SJCRH30 (cell line): ENCODE results near the gene ADGRF5. TPM values are rescaled to one million over a fixed set of nuclear protein-coding genes. Genes with fewer than 3 reads are reported as not detected.

Source experiments
- DNase-seq, 2 experiments: peaks; one replicate each; pipeline ENCODE4 v3.0.0-alpha.2; 2015 to 2020
- H3K27ac ChIP-seq: fragments of 250-450 bp; sonication (Bioruptor Pico); 2 replicates; pipeline ENCODE4 v1.5.1; 2020; ENCODE audit warnings: mild to moderate bottlenecking, moderate library complexity
- H3K27me3 ChIP-seq: fragments of 250-450 bp; sonication (Bioruptor Pico); 2 replicates; pipeline ENCODE4 v1.5.1; 2020; ENCODE audit warnings: mild to moderate bottlenecking, moderate library complexity
- H3K36me3 ChIP-seq: fragments of 250-450 bp; sonication (Bioruptor Pico); 2 replicates; pipeline ENCODE4 v1.5.1; 2020; ENCODE audit warnings: mild to moderate bottlenecking, moderate library complexity
- H3K4me1 ChIP-seq: fragments of 250-450 bp; sonication (Bioruptor Pico); 2 replicates; pipeline ENCODE4 v1.5.1; 2020; ENCODE audit warnings: mild to moderate bottlenecking, moderate library complexity
- H3K4me3 ChIP-seq: fragments of 250-450 bp; sonication (Bioruptor Pico); 2 replicates; pipeline ENCODE4 v1.5.1; 2020; ENCODE audit warnings: mild to moderate bottlenecking, moderate library complexity
- H3K9me3 ChIP-seq: fragments of 250-450 bp; sonication (Bioruptor Pico); replicated peaks from 2 replicates; pipeline ENCODE4 v1.5.1; 2020; ENCODE audit warnings: mild to moderate bottlenecking, moderate library complexity
- total RNA-seq: library from RNA; depleted of rRNA; stranded (reverse); fragments of >200 nt; shearing (Covaris generic); gene quantifications from 2 replicates; pipeline ENCODE4 v1.2.3, GENCODE V29; 2014

The ADGRF5 gene
- total RNA-seq, 1 experiment from 2014 or later = 0.30 TPM

GRCh38 chr6:46948699-46949098 lies 27.0 kb upstream of the ADGRF5 start:
- Histone ChIP-seq H3K4me1 (no peaks in the 10 kb centered on the region; the same call in 1 of the 2 replicates), H3K36me3 (no peaks in the 10 kb centered on the region), H3K9me3 (no peaks in the 10 kb centered on the region), H3K4me3 (no peak overlapping the region), H3K27me3 (no peaks in the 10 kb centered on the region), H3K27ac (no peak overlapping the region)
- DNase-seq = peak; percentile 10 to 11

GRCh38 chr6:46947497-46947896 lies 25.8 kb upstream of the ADGRF5 start:
- no peaks in the 10 kb centered on the region for H3K4me1 ChIP-seq
- no peak overlapping the region for H3K27ac ChIP-seq
- no peaks in the 10 kb centered on the region for H3K9me3 ChIP-seq
- H3K4me3 ChIP-seq = no peak overlapping the region
- no peak for DNase-seq
- no peaks in the 10 kb centered on the region for H3K27me3 ChIP-seq
- H3K36me3 ChIP-seq = no peaks in the 10 kb centered on the region

GRCh38 chr6:46940433-46941226 lies 18.9 kb upstream of the ADGRF5 start:
- peak in 1 of 2 experiments; percentile 22 for DNase-seq
- H3K27ac ChIP-seq = no peak overlapping the region
- no peaks in the 10 kb centered on the region for H3K9me3 ChIP-seq
- no peaks in the 10 kb centered on the region for H3K36me3 ChIP-seq
- no peaks in the 10 kb centered on the region for H3K27me3 ChIP-seq
- H3K4me3 ChIP-seq = no peak overlapping the region
- H3K4me1 ChIP-seq = peaks cover 9% of the 10 kb centered on the region

GRCh38 chr6:46937642-46938041 lies 15.9 kb upstream of the ADGRF5 start:
- Histone ChIP-seq H3K27me3 (no peaks in the 10 kb centered on the region), H3K9me3 (0 out of 2 replicates have a peak, but pooled peaks cover 3% of the 10 kb centered on the region), H3K4me1 (peaks cover 36% of the 10 kb centered on the region), H3K36me3 (no peaks in the 10 kb centered on the region), H3K27ac (no peak overlapping the region), H3K4me3 (no peak overlapping the region)
- no peak for DNase-seq

GRCh38 chr6:46935687-46936086 lies 13.9 kb upstream of the ADGRF5 start:
- Histone ChIP-seq H3K27ac (peak overlapping the region; percentile 87), H3K4me1 (peaks cover 47% of the 10 kb centered on the region), H3K4me3 (no peak overlapping the region), H3K27me3 (no peaks in the 10 kb centered on the region), H3K9me3 (0 out of 2 replicates have a peak, but pooled peaks cover 3% of the 10 kb centered on the region), H3K36me3 (no peaks in the 10 kb centered on the region)
- peak; percentile 77 to 81 for DNase-seq

GRCh38 chr6:46933751-46934150 lies 12.0 kb upstream of the ADGRF5 start:
- 0 out of 2 replicates have a peak, but pooled peaks cover 3% of the 10 kb centered on the region for H3K9me3 ChIP-seq
- H3K4me3 ChIP-seq = no peak overlapping the region
- no peak for DNase-seq
- no peaks in the 10 kb centered on the region for H3K27me3 ChIP-seq
- H3K27ac ChIP-seq = peak overlapping the region; percentile 70
- peaks cover 47% of the 10 kb centered on the region for H3K4me1 ChIP-seq
- H3K36me3 ChIP-seq = no peaks in the 10 kb centered on the region

- peak; percentile 17 to 37 for DNase-seq
- Histone ChIP-seq H3K9me3 (0 out of 2 replicates have a peak, but pooled peaks cover 3% of the 10 kb centered on the region), H3K27me3 (no peaks in the 10 kb centered on the region), H3K4me3 (peak overlapping the region; percentile 18), H3K27ac (peak overlapping the region; percentile 70), H3K4me1 (peaks cover 47% of the 10 kb centered on the region), H3K36me3 (no peaks in the 10 kb centered on the region)
These were observed 11.0 kb upstream of the ADGRF5 start for GRCh38 chr6:46932526-46933319.

GRCh38 chr6:46931416-46931815 lies 9.7 kb upstream of the ADGRF5 start:
- Histone ChIP-seq H3K4me1 (peaks cover 45% of the 10 kb centered on the region), H3K9me3 (0 out of 2 replicates have a peak, but pooled peaks cover 3% of the 10 kb centered on the region), H3K27ac (no peak overlapping the region), H3K27me3 (no peaks in the 10 kb centered on the region), H3K36me3 (no peaks in the 10 kb centered on the region), H3K4me3 (no peak overlapping the region)
- DNase-seq = no peak

GRCh38 chr6:46930331-46930730 lies 8.6 kb upstream of the ADGRF5 start:
- Histone ChIP-seq H3K4me3 (no peak overlapping the region), H3K27me3 (no peaks in the 10 kb centered on the region), H3K4me1 (peaks cover 41% of the 10 kb centered on the region), H3K9me3 (0 out of 2 replicates have a peak, but pooled peaks cover 3% of the 10 kb centered on the region), H3K27ac (no peak overlapping the region), H3K36me3 (no peaks in the 10 kb centered on the region)
- no peak for DNase-seq

- H3K27ac ChIP-seq = no peak overlapping the region
- H3K9me3 ChIP-seq = no peaks in the 10 kb centered on the region
- no peak for DNase-seq
These were observed 5.3 kb upstream of the ADGRF5 start for GRCh38 chr6:46927066-46927465.

GRCh38 chr6:46926481-46926880 lies 4.7 kb upstream of the ADGRF5 start:
- Histone ChIP-seq H3K4me3 (no peak overlapping the region), H3K36me3 (no peaks in the 10 kb centered on the region), H3K4me1 (peaks cover 6% of the 10 kb centered on the region; the same call in 1 of the 2 replicates), H3K27me3 (no peaks in the 10 kb centered on the region), H3K9me3 (no peaks in the 10 kb centered on the region), H3K27ac (no peak overlapping the region)
- DNase-seq = no peak

More at GRCh38 chr6:46927066-46927465, 5.3 kb upstream of the ADGRF5 start:
- Histone ChIP-seq H3K4me3 (no peak overlapping the region), H3K4me1 (peaks cover 11% of the 10 kb centered on the region), H3K36me3 (no peaks in the 10 kb centered on the region), H3K27me3 (no peaks in the 10 kb centered on the region)

- no peaks in the 10 kb centered on the region for H3K9me3 ChIP-seq
- H3K27ac ChIP-seq = no peak overlapping the region
- peaks cover 6% of the 10 kb centered on the region; the same call in 1 of the 2 replicates for H3K4me1 ChIP-seq
- no peaks in the 10 kb centered on the region for H3K36me3 ChIP-seq
- DNase-seq = no peak
- no peaks in the 10 kb centered on the region for H3K27me3 ChIP-seq
- H3K4me3 ChIP-seq = no peak overlapping the region
These were observed 4.0 kb upstream of the ADGRF5 start for GRCh38 chr6:46925563-46926253.

- peaks cover 6% of the 10 kb centered on the region; the same call in 1 of the 2 replicates for H3K4me1 ChIP-seq
- H3K27ac ChIP-seq = no peak overlapping the region
- no peaks in the 10 kb centered on the region for H3K36me3 ChIP-seq
- no peaks in the 10 kb centered on the region for H3K27me3 ChIP-seq
- no peaks in the 10 kb centered on the region for H3K9me3 ChIP-seq
- no peak overlapping the region for H3K4me3 ChIP-seq
- no peak for DNase-seq
These were observed 1.7 kb upstream of the ADGRF5 start for GRCh38 chr6:46923476-46923875.

GRCh38 chr6:46921059-46921458 lies 679 bp downstream of the ADGRF5 start:
- no peak for DNase-seq
- no peaks in the 10 kb centered on the region for H3K27me3 ChIP-seq
- H3K36me3 ChIP-seq = no peaks in the 10 kb centered on the region
- H3K4me3 ChIP-seq = no peak overlapping the region
- peaks cover 3% of the 10 kb centered on the region; the same call in 1 of the 2 replicates for H3K4me1 ChIP-seq
- H3K27ac ChIP-seq = no peak overlapping the region
- no peaks in the 10 kb centered on the region for H3K9me3 ChIP-seq
